H9 (cell line): Measurements from ENCODE around the gene CA7. TPM values are rescaled to one million over a fixed set of nuclear protein-coding genes. Genes with fewer than 3 reads are reported as not detected.

Experiments
- DNase-seq: peaks from one replicate; pipeline ENCODE4 v3.0.0-alpha.2; 2017
- H2AFZ ChIP-seq: one replicate; pipeline ENCODE4 v1.6.1; 2013; ENCODE audit warnings: mild to moderate bottlenecking, low read length, control low read depth, moderate library complexity
- H2AK5ac ChIP-seq: 2 replicates; pipeline ENCODE4 v1.6.1; 2013; ENCODE audit warnings: low read length, control low read depth, mixed read lengths; ENCODE audit not compliant: insufficient read length
- H2BK120ac ChIP-seq: one replicate; pipeline ENCODE4 v1.6.1; 2013; ENCODE audit warnings: low read depth, mild to moderate bottlenecking, low read length, control low read depth, inconsistent platforms; ENCODE audit not compliant: poor library complexity, severe bottlenecking
- H2BK12ac ChIP-seq: 2 replicates; pipeline ENCODE4 v1.6.1; 2013; ENCODE audit warnings: low read length, control low read depth, mixed read lengths, low read depth; ENCODE audit not compliant: insufficient read length
- H2BK15ac ChIP-seq: 2 replicates; pipeline ENCODE4 v1.6.1; 2013; ENCODE audit warnings: low read depth, low read length, control low read depth
- H2BK20ac ChIP-seq: one replicate; pipeline ENCODE4 v1.6.1; 2013; ENCODE audit warnings: low read depth, mild to moderate bottlenecking, low read length, control low read depth, inconsistent platforms; ENCODE audit not compliant: poor library complexity, severe bottlenecking
- H2BK5ac ChIP-seq: 2 replicates; pipeline ENCODE4 v1.6.1; 2013; ENCODE audit warnings: low read length, control low read depth, mixed read lengths; ENCODE audit not compliant: insufficient read length
- H3K14ac ChIP-seq: 2 replicates; pipeline ENCODE4 v1.6.1; 2013; ENCODE audit warnings: low read length, control low read depth; ENCODE audit not compliant: insufficient read depth
- H3K18ac ChIP-seq: 2 replicates; pipeline ENCODE4 v1.6.1; 2013; ENCODE audit warnings: low read depth, mild to moderate bottlenecking, mixed read lengths, low read length, control low read depth; ENCODE audit not compliant: insufficient read length
- H3K23ac ChIP-seq: 2 replicates; pipeline ENCODE4 v1.6.1; 2013; ENCODE audit warnings: low read length, control low read depth, mixed read lengths, low read depth; ENCODE audit not compliant: insufficient read length
- H3K23me2 ChIP-seq: 2 replicates; pipeline ENCODE4 v1.6.1; 2013; ENCODE audit warnings: low read depth, mild to moderate bottlenecking, mixed read lengths, low read length, control low read depth; ENCODE audit not compliant: insufficient read length, poor library complexity, severe bottlenecking
- H3K27ac ChIP-seq: 2 replicates; pipeline ENCODE4 v1.5.1; 2013; ENCODE audit warnings: low read length, control low read depth, mixed read lengths, low read depth; ENCODE audit not compliant: insufficient read length
- H3K27me3 ChIP-seq: 2 replicates; pipeline ENCODE4 v1.6.1; 2013; ENCODE audit warnings: low read length, control low read depth, inconsistent platforms; ENCODE audit not compliant: insufficient read depth
- H3K4ac ChIP-seq: 2 replicates; pipeline ENCODE4 v1.6.1; 2013; ENCODE audit warnings: low read depth, mild to moderate bottlenecking, control low read depth, inconsistent platforms, low read length, moderate library complexity
- H3K4me1 ChIP-seq: 2 replicates; pipeline ENCODE4 v1.6.1; 2013; ENCODE audit warnings: low read length, control low read depth, inconsistent platforms; ENCODE audit not compliant: insufficient read depth
- H3K4me2 ChIP-seq: 2 replicates; pipeline ENCODE4 v1.6.1; 2013; ENCODE audit warnings: low read length, control low read depth, mixed read lengths; ENCODE audit not compliant: insufficient read length, insufficient read depth
- H3K56ac ChIP-seq: 2 replicates; pipeline ENCODE4 v1.6.1; 2013; ENCODE audit warnings: low read depth, mild to moderate bottlenecking, mixed read lengths, low read length, control low read depth; ENCODE audit not compliant: insufficient read length
- H3K79me1 ChIP-seq: 2 replicates; pipeline ENCODE4 v1.6.1; 2013; ENCODE audit warnings: low read depth, mild to moderate bottlenecking, moderate library complexity, low read length, control low read depth, inconsistent platforms; ENCODE audit not compliant: insufficient read depth, poor library complexity, severe bottlenecking
- H3K79me2 ChIP-seq: 2 replicates; pipeline ENCODE4 v1.6.1; 2013; ENCODE audit warnings: low read length, control low read depth, inconsistent platforms; ENCODE audit not compliant: insufficient read depth
- H3K9ac ChIP-seq: 2 replicates; pipeline ENCODE4 v1.6.1; 2013; ENCODE audit warnings: low read length, control low read depth, mixed read lengths; ENCODE audit not compliant: insufficient read length; ENCODE audit errors: extremely low read depth
- H3K9me3 ChIP-seq: one replicate; pipeline ENCODE4 v1.6.1; 2013; ENCODE audit warnings: low read depth, low read length, inconsistent platforms; ENCODE audit not compliant: control insufficient read depth
- H3T11ph ChIP-seq: one replicate; pipeline ENCODE4 v1.6.1; 2013; ENCODE audit warnings: mild to moderate bottlenecking, low read length, control low read depth, inconsistent platforms
- H4K20me1 ChIP-seq: one replicate; pipeline ENCODE4 v1.6.1; 2013; ENCODE audit not compliant: control insufficient read depth, insufficient read length, insufficient read depth
- H4K5ac ChIP-seq: 2 replicates; pipeline ENCODE4 v1.6.1; 2013; ENCODE audit warnings: low read depth, mild to moderate bottlenecking, mixed read lengths, low read length, control low read depth; ENCODE audit not compliant: insufficient read length
- H4K8ac ChIP-seq: replicated peaks from 2 replicates; pipeline ENCODE4 v1.6.1; 2013; ENCODE audit warnings: low read length, control low read depth, mixed read lengths, low read depth; ENCODE audit not compliant: insufficient read length
- H4K91ac ChIP-seq: 2 replicates; pipeline ENCODE4 v1.6.1; 2013; ENCODE audit warnings: low read depth, mild to moderate bottlenecking, moderate library complexity, mixed read lengths, low read length, control low read depth; ENCODE audit not compliant: insufficient read length
- H3K27ac Mint-ChIP-seq, 3 experiments: 2 replicates in 2 of 3; 3 replicates in 1 of 3; pipeline ENCODE4 v1.8.0; 2020 to 2021; ENCODE audit warnings: mixed read lengths in 3 of 3, mild to moderate bottlenecking in 1 of 3, moderate library complexity in 1 of 3
- H3K27me3 Mint-ChIP-seq: 2 replicates; pipeline ENCODE4 v1.8.0; 2021; ENCODE audit warnings: low read depth, mild to moderate bottlenecking, moderate library complexity, mixed read lengths
- H3K36me3 Mint-ChIP-seq, 3 experiments: 2 replicates in 2 of 3; 3 replicates in 1 of 3; pipeline ENCODE4 v1.8.0; 2020 to 2021; ENCODE audit warnings: low read depth in 3 of 3, mixed read lengths in 3 of 3; ENCODE audit not compliant: insufficient read depth in 1 of 3
- H3K4me1 Mint-ChIP-seq, 2 experiments: 2 replicates each; pipeline ENCODE4 v1.8.0; 2020; ENCODE audit warnings: mixed read lengths in 2 of 2
- H3K4me3 Mint-ChIP-seq, 2 experiments: 2 replicates in 1 of 2; 3 replicates in 1 of 2; pipeline ENCODE4 v1.8.0; 2020 to 2021; ENCODE audit warnings: mild to moderate bottlenecking in 2 of 2, mixed read lengths in 2 of 2, moderate library complexity in 1 of 2
- H3K9me3 Mint-ChIP-seq, 2 experiments: 2 replicates in 1 of 2; 3 replicates in 1 of 2; pipeline ENCODE4 v1.8.0; 2020; ENCODE audit warnings: mild to moderate bottlenecking in 2 of 2, mixed read lengths in 2 of 2, moderate library complexity in 1 of 2
- CTCF ChIP-seq: fragments of 200-600 bp; sonication (generic); conservative IDR thresholded peaks from 3 replicates; pipeline ENCODE4 v1.8.0; 2021; ENCODE audit warnings: antibody characterized with exemption, mild to moderate bottlenecking
- WGBS: extraction: QIAGEN DNeasy Blood & Tissue Kit; methylation state at CpG from one replicate; pipeline ENCODE4 v1.1.7; 2013; ENCODE audit warnings: missing lambda C conversion rate, low lambda C conversion rate, mixed read lengths; ENCODE audit not compliant: insufficient read length; ENCODE audit errors: extremely low coverage; 5-methylcytosine and 5-hydroxymethylcytosine counted together
- total RNA-seq: library from RNA; stranded (reverse); gene quantifications from 2 replicates; pipeline ENCODE4 v1.2.1, GENCODE V29; 2021

The CA7 gene
- total RNA-seq, 1 experiment from 2014 or later, result 0.81 TPM

- Histone ChIP-seq H4K8ac (no peak overlapping the region), H3K18ac (no peak overlapping the region), H3T11ph (no peak overlapping the region), H3K79me2 (no peaks in the 10 kb centered on the region), H3K56ac (no peak overlapping the region), H3K23ac (no peak overlapping the region), H4K20me1 (no peaks in the 10 kb centered on the region), H3K27me3 (no peaks in the 10 kb centered on the region; the same call in 1 of the 2 replicates), H3K4me2 (no peak overlapping the region), H2BK20ac (no peak overlapping the region), H2BK12ac (no peak overlapping the region), H3K4ac (no peak overlapping the region), H4K5ac (no peak overlapping the region), H3K4me1 (no peaks in the 10 kb centered on the region), H2BK15ac (no peak overlapping the region), H3K14ac (no peak overlapping the region), H2BK5ac (no peak overlapping the region), H2BK120ac (no peak overlapping the region), H3K79me1 (no peaks in the 10 kb centered on the region), H3K27ac (no peak overlapping the region), H3K9ac (no peak overlapping the region), H4K91ac (no peak overlapping the region), H2AFZ (no peak overlapping the region), H2AK5ac (no peak overlapping the region), H3K23me2 (peaks cover 2% of the 10 kb centered on the region), H3K9me3 (no peaks in the 10 kb centered on the region)
- no CpG with 5 or more reads among the region's 6 CpGs for WGBS
- Mint-ChIP-seq H3K36me3 (no peaks in the 10 kb centered on the region), H3K4me1 (no peaks in the 10 kb centered on the region), H3K27ac (no peak overlapping the region), H3K27me3 (peaks cover 2% of the 10 kb centered on the region), H3K4me3 (no peak overlapping the region), H3K9me3 (no peaks in the 10 kb centered on the region)
- no peak for DNase-seq
- TF ChIP-seq CTCF, result no peak
Measured at GRCh38 chr16:66857437-66857836, 13.2 kb downstream of the CA7 start.
